RWPE2 (cell line): ENCODE data around the gene PIK3IP1.

Experiments used
- ATAC-seq: fragments of 200-7000 bp; cut with Tn5 transposase; 3 replicates; pipeline ENCODE4 v1.9.1; 2021; ENCODE audit warnings: low read depth
- DNase-seq: peaks from one replicate; pipeline ENCODE4 v3.0.0-alpha.2; 2020; ENCODE audit warnings: low spot score
- H3K27ac ChIP-seq: fragments of 450-650 bp; 2 replicates; pipeline ENCODE4 v1.5.1; 2017; ENCODE audit warnings: mild to moderate bottlenecking; ENCODE audit not compliant: poor library complexity, severe bottlenecking
- H3K27me3 ChIP-seq: fragments of 250-450 bp; sonication (Bioruptor Pico); 2 replicates; pipeline ENCODE4 v1.5.1; 2021; ENCODE audit warnings: mild to moderate bottlenecking, moderate library complexity; ENCODE audit not compliant: insufficient read depth, poor library complexity, severe bottlenecking
- H3K36me3 ChIP-seq: fragments of 250-450 bp; sonication (Bioruptor Pico); 2 replicates; pipeline ENCODE4 v1.5.1; 2020; ENCODE audit warnings: low read depth, mild to moderate bottlenecking, moderate library complexity
- H3K4me1 ChIP-seq: fragments of 250-450 bp; sonication (Bioruptor Pico); 2 replicates; pipeline ENCODE4 v1.5.1; 2021; ENCODE audit warnings: mild to moderate bottlenecking, moderate library complexity; ENCODE audit not compliant: insufficient read depth, poor library complexity, severe bottlenecking
- H3K4me3 ChIP-seq: fragments of 250-450 bp; sonication (Bioruptor Pico); 2 replicates; pipeline ENCODE4 v1.5.1; 2021; ENCODE audit warnings: mild to moderate bottlenecking, moderate library complexity; ENCODE audit not compliant: severe bottlenecking
- H3K9me3 ChIP-seq: fragments of 250-450 bp; sonication (Bioruptor Pico); 2 replicates; pipeline ENCODE4 v1.5.1; 2021; ENCODE audit warnings: mild to moderate bottlenecking, moderate library complexity; ENCODE audit not compliant: severe bottlenecking
- CTCF ChIP-seq: fragments of 450-650 bp; IDR thresholded peaks from one replicate; pipeline ENCODE4 v1.5.1; 2017; ENCODE audit warnings: mild to moderate bottlenecking, moderate library complexity; ENCODE audit not compliant: poor library complexity, severe bottlenecking

The PIK3IP1 gene

GRCh38 chr22:31259798-31260473 is 32.4 kb downstream of the PIK3IP1 start:
- H3K27me3 ChIP-seq: no peaks in the 10 kb centered on the region
- no peak overlapping the region for H3K4me3 ChIP-seq
- ATAC-seq (peak; percentile 45; the same call in 1 of the 3 replicates), DNase-seq (no peak)
- H3K9me3 ChIP-seq: no peaks in the 10 kb centered on the region
- H3K4me1 ChIP-seq: peaks cover 5% of the 10 kb centered on the region
- no peak overlapping the region for H3K27ac ChIP-seq
- peaks cover 81% of the 10 kb centered on the region for H3K36me3 ChIP-seq
- TF ChIP-seq CTCF: no peak

GRCh38 chr22:31253949-31254348 is 38.3 kb downstream of the PIK3IP1 start:
- peak; percentile 23 for TF ChIP-seq CTCF
- DNase-seq: peak; percentile 99
- no peak overlapping the region for H3K4me3 ChIP-seq
- peaks cover 50% of the 10 kb centered on the region for H3K36me3 ChIP-seq
- H3K9me3 ChIP-seq: no peaks in the 10 kb centered on the region
- H3K4me1 ChIP-seq: peaks cover 52% of the 10 kb centered on the region
- peak overlapping the region; percentile 95 for H3K27ac ChIP-seq
- peak; percentile 91 for ATAC-seq
- no peaks in the 10 kb centered on the region for H3K27me3 ChIP-seq

- Histone ChIP-seq H3K4me3 (no peak overlapping the region), H3K4me1 (peaks cover 52% of the 10 kb centered on the region), H3K27ac (peak overlapping the region; percentile 95), H3K27me3 (no peaks in the 10 kb centered on the region), H3K9me3 (no peaks in the 10 kb centered on the region), H3K36me3 (peaks cover 26% of the 10 kb centered on the region)
- no peak for DNase-seq
- no peak for ATAC-seq
- no peak for TF ChIP-seq CTCF
Measured at GRCh38 chr22:31250740-31251600, 41.3 kb downstream of the PIK3IP1 start.

GRCh38 chr22:31248965-31249958 is 43.0 kb downstream of the PIK3IP1 start:
- Histone ChIP-seq H3K4me1 (peaks cover 45% of the 10 kb centered on the region), H3K27me3 (no peaks in the 10 kb centered on the region), H3K4me3 (peak overlapping the region; percentile 47), H3K9me3 (no peaks in the 10 kb centered on the region), H3K36me3 (peaks cover 22% of the 10 kb centered on the region), H3K27ac (peak overlapping the region; percentile 95)
- ATAC-seq: no peak
- TF ChIP-seq CTCF: no peak
- DNase-seq: no peak
